Activated T-cell treated with anti-CD3 and anti-CD28 coated beads for 24 hours (primary cell): ENCODE measurements around the gene COBLL1.
"Not testable (repeated sequence)": the region's sequence is repeated elsewhere in the genome, so short reads cannot be mapped to it uniquely, and the experiment has no call there.

Experiments used
- DNase-seq: peaks from one replicate; pipeline ENCODE4 v3.0.0-alpha.2; 2020; ENCODE audit warnings: low read depth

Gene COBLL1

GRCh38 chr2:164710837-164711765, 130.5 kb downstream of the COBLL1 start:
- no peak for DNase-seq

GRCh38 chr2:164710252-164710836, 131.3 kb downstream of the COBLL1 start:
- DNase-seq: not testable (repeated sequence)

GRCh38 chr2:164706522-164706921, 135.1 kb downstream of the COBLL1 start:
- no peak for DNase-seq

GRCh38 chr2:164705412-164706167, 136.0 kb downstream of the COBLL1 start:
- no peak for DNase-seq

- no peak for DNase-seq
Measured at GRCh38 chr2:164703915-164704706, 137.5 kb downstream of the COBLL1 start.

- no peak for DNase-seq
Measured at GRCh38 chr2:164701565-164701964, 140.1 kb downstream of the COBLL1 start.

GRCh38 chr2:164700390-164700789, 141.2 kb downstream of the COBLL1 start:
- DNase-seq: no peak

GRCh38 chr2:164697688-164698461, 143.7 kb downstream of the COBLL1 start:
- DNase-seq: no peak

- no peak for DNase-seq
Measured at GRCh38 chr2:164696634-164697033, 145.0 kb downstream of the COBLL1 start.

- DNase-seq: no peak
Measured at GRCh38 chr2:164694275-164694695, 147.3 kb downstream of the COBLL1 start.

- no peak for DNase-seq
Measured at GRCh38 chr2:164693834-164694233, 147.8 kb downstream of the COBLL1 start.

GRCh38 chr2:164693390-164693789, 148.2 kb downstream of the COBLL1 start:
- DNase-seq: no peak

GRCh38 chr2:164692958-164693357, 148.7 kb downstream of the COBLL1 start:
- DNase-seq: no peak

GRCh38 chr2:164692114-164692513, 149.5 kb downstream of the COBLL1 start:
- DNase-seq: no peak

- no peak for DNase-seq
Measured at GRCh38 chr2:164691346-164691887, 150.2 kb downstream of the COBLL1 start.

GRCh38 chr2:164690361-164690760, 151.3 kb downstream of the COBLL1 start:
- DNase-seq: no peak

- DNase-seq: no peak
Measured at GRCh38 chr2:164688896-164689419, 152.7 kb downstream of the COBLL1 start.

GRCh38 chr2:164681009-164681408, 160.6 kb downstream of the COBLL1 start:
- DNase-seq: no peak

GRCh38 chr2:164678631-164679149, 162.9 kb downstream of the COBLL1 start:
- DNase-seq: no peak

GRCh38 chr2:164677733-164678132, 163.9 kb downstream of the COBLL1 start:
- DNase-seq: no peak
